ENCODE data around the gene AKAIN1.

Gene AKAIN1

DNA sequence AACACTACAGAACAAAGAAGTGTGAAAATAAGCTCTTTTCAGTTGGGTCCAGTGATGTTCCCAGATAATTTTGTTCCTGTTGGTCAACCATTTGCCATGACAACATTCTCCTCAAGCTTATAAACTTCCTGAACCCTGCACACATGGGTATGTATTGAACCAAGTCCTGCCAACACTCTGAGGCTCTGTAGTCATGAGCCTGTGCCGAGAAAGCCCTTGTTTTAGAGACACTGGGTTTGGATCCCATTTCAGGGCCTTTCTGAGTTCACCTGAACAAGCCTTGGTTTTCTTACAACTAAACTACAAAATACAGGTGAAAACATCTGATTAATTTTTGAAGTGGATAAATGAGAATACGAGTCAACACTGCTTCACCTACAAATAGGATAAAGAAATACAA is 38.5 kb downstream of the AKAIN1 start:
- DNase-seq, result no peak

DNA sequence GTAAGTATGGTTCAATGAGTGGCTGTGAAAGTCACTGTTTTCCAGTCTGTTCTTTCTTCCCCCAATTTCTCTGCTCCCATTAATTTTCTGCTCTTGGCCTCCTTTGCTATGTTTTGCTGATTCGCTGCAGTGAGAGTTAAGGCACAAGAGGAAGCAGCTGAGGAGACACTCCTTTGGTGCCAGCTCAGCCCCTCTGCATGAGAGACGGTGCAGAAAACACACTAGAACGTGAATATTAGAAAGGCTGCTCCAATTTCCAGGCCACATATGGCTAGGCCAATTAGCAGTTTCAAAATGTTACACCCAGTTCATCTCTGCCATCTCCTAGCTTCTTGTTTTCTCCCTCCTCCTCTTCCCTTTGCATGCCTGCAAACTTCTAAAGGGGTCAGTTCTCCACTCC is 38.9 kb downstream of the AKAIN1 start:
- DNase-seq, result no peak

DNA sequence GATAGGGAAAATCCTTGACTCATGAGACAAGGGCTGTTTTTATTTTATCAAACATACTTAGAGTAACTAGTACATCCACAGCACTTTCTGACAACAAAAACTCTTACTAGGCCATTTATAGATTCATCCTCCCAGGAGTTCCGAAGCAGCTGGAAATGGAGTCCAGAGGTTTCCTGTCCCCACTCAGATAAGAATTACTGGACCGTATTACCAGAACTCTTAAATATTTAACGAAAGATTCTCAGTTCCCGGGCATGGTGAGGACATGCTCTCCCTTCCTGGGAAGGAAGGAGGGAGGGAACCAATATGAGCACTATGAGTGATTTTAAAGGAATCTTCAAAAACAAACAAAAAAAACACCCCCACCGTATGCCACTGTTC is 41.2 kb downstream of the AKAIN1 start:
- DNase-seq, result no peak

DNA sequence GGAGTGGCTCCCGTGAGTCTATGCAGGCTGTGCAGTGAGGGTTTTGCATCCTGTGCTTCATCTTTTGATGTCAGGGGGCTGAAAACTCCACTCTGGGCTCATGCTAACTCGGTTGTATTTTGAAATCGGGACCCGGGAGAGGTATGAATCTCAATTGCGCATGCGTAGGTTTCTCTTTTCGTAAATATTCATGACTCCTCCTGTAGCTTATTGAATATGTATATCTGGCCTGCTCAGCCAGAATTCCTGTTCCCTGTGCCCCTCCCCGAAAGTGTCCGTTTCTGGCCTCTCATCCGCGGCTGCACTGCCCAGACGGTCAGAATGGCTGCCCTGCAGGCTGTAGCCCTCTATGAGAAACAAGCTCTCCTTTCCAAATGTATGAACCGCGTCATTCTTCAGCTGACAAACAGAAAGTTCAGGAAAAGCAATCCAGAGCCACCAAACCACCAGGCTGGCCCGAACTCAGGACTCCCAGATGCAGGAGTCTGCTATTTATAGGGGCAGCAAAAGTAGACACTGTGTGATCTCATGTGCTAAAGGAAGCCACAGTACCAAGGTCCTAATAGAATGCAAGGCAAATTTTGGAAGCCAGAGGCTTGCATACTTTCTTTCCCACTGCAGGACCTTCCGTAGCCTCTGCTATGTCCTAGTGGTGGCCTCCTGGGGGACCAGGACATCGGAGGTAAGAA is 41.7 kb downstream of the AKAIN1 start:
- no peak for DNase-seq

- no peak for DNase-seq
Measured at GRCh38 chr18:5152343-5153020, 44.6 kb downstream of the AKAIN1 start.

DNA sequence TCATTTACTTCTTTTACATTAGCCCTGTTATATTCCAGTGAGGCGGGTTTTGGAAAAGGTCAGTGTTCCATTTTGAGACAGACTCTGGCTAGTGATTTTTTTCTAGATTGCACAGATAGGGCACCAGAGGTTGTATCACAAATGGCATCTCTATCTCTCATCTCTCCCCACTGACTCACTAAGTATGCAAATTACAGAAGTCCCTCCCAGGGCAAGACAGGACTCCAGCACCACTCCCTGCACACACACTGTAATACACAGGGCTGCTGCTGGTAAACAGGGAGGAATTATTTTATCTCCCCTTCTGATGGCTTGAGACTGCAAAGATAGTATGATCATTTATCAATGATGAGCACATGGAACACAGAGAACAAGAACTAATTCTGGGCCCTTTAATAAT is 46.2 kb downstream of the AKAIN1 start:
- DNase-seq, result no peak

DNA sequence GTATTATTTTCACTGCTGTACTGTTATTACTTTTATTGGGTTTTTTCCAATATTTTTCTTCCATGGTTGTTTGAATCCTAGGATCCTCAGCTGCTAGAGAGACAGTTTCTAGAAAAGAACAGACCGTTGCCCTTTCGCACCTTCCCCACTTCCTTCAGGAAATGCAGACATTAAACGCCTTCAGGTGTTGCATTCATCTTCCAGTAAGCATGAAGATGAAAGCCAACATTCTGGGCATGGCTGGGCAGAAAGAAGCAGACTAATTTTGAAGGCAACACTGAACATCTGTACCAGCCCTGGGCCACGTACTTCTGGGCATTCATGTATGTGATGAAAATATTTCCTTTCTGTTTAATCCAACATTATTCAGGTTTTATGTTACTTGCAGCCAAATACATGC is 51.0 kb downstream of the AKAIN1 start:
- no peak for DNase-seq

DNA sequence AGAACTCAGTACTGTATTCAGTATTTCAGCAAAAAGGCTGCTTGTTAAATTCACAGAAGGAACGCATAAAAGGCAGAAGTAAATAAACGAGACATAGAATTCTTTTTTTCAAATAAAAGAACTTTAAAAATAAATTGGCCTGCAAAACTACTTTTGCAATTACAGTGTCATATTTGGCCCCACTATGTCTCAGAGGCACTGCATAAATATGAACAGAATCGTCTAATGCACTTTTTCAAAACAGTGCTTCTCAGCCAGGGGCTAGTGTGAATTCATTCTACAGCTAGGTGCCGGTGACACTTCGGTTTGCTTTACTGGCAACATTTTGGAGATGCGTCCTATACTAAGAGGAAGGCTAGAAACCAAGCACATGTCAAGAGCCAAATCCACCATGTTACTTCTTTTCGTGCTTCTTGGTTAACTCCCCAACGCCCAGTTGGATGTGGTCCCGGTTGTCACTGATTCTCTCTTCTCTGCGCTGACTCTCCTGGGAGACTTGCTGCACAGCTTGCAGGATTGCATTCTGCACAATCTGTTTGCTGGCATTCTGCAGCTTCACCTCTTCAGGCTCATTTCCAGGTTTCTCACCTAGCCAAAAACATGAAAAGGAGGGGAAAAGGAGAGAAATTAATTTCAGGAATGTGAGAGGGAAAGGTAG is 51.8 kb downstream of the AKAIN1 start:
- no peak for DNase-seq

DNA sequence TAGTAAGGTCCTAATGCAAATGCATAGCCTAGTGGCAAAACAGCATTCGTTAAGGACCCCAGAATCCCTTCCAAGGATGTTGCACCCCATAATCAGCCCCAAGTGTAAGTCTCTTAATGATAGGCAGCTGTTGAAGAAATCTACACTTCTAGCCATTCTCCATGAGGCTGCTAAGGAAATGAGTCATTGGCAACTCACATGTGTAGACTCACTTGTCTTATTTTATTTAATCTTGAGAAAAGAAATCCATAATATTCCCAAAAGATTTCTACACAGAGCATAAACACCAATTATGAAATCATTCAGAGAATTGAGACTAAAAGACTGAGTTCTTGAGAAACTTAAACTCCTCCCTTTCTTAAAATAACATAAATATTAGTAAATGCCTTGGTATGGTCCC is 52.4 kb downstream of the AKAIN1 start:
- no peak for DNase-seq

DNA sequence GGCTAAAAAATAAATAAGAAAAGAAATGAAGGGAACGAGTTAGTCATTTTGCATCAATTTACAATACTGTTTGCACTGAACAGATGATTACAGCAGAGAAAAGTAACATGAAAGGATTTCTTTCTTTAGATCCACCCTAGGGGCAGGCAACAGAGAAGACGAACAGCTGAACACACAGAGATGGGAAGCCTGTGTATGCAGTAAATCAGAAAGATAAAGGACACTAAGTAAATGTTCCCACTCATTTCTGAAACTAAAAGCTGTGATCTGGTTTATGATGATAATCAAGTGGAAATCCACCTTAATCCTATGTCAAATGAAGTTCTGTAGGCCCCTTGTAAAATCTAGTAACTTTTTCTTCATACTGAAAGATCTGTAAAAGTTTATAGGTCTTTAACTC is 54.2 kb downstream of the AKAIN1 start:
- DNase-seq, result no peak

GRCh38 chr18:5142131-5142530 is 54.9 kb downstream of the AKAIN1 start:
- DNase-seq, result no peak

- no peak for DNase-seq
Measured at GRCh38 chr18:5137261-5137660, 59.8 kb downstream of the AKAIN1 start.

- DNase-seq, result no peak
Measured at GRCh38 chr18:5132987-5133386, 64.1 kb downstream of the AKAIN1 start.

- DNase-seq, result no peak
Measured at GRCh38 chr18:5122272-5122671, 74.8 kb downstream of the AKAIN1 start.

GRCh38 chr18:5110266-5110665 is 86.8 kb downstream of the AKAIN1 start:
- DNase-seq, result no peak

GRCh38 chr18:5107988-5108387 is 89.1 kb downstream of the AKAIN1 start:
- no peak for DNase-seq

DNA sequence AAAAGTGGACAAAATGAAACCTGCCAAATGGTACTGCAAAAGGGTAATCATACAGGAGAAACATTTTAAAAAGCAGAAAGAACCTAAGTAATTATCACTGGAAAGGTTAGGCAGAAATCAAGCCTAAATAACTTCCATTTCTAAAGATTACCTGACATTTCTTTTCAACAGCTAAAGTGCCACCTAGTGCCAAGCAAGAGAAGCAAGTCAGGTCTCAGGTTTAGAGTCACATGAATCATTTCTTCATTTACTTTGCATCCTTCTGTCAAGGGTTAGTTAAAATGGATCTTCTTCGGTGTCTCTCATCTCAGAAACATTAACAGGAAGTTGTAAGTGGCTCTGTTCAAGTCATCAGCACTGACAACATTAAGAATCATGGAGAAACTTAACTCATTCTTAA is 90.3 kb downstream of the AKAIN1 start:
- no peak for DNase-seq

GRCh38 chr18:5104246-5104645 is 92.8 kb downstream of the AKAIN1 start:
- no peak for DNase-seq

DNA sequence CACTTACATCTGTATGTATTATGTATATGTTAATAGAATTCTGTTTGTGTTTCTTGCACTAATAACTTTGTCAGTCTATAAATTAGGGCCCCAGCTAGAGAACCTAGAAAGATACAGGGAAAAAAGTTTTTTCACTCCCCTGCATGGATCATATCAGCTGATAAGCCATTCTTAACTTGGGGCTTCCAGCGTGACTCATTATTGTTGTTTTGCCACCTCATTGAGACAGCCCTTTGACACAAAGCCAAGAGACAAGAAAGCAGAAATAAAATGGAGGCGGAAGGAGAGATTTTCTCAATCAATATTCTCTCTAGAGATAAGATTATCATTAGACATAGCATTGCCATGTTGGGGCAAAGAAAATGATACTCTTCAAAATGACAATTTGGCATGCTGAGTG is 93.4 kb downstream of the AKAIN1 start:
- DNase-seq, result no peak

- DNase-seq, result peak; percentile 1
Measured at GRCh38 chr18:5103286-5103685, 93.8 kb downstream of the AKAIN1 start.

DNA sequence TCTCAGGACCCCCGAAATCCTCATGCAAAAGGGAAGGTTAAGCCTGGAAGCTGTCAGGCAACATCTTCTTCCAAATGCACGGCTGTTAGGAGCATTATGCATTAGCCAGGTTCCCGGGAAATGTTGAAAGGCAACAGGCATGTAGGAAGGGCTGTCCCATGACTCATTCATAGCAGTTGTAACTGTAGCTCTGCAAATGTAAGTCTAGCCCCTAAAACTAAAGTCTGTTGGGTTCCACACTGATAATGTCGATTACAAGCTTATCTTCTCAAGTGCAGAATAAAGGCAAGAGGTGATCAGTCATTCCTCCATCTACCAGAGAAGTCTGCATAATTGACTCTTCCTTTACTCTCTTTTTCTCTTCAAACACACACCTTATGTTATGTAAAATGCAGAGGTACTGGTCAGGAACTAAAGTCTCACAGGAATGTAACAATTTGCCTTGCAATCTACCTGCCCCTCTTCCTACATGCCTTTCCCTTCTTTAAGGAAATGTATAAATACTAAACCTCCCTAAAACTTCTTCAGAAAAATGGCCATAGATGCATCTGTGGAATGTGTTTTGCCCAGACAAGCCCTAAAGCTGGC is 99.8 kb downstream of the AKAIN1 start:
- no peak for DNase-seq

GRCh38 chr18:5095239-5095638 is 101.8 kb downstream of the AKAIN1 start:
- DNase-seq, result no peak

DNA sequence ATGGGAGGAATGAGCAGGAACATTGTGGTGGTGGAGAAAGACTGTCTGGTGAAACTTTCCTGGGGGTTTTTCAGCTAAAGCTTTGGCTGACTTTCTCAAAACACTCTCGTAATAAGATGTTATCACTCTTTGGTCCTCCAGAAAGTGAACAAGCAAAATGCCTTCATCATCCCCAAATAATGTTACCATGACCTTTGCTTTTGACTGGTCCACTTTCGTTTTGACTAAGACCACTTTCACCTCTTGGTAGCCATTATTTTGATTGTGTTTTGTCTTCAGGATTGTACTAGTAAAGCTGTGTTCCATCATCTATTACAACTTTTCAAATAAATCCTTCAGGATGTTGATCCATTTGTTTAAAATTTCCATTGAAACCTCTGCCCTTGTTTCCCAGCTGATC is 103.2 kb downstream of the AKAIN1 start:
- no peak for DNase-seq

Measured in CD4-positive, alpha-beta T cell treated with Interleukin-21 for 1 hour (primary cell).